NCI-H345 treated with DMSO at 0.1 percent for 48 hours (cell line): ENCODE data around the gene NOL3.
"Not testable (repeated sequence)": the region's sequence is repeated elsewhere in the genome, so short reads cannot be mapped to it uniquely, and the experiment has no call there.

Source experiments
- DNase-seq: peaks from one replicate; lab custom pipeline; 2025; ENCODE audit not compliant: unreplicated experiment; lab: John Stamatoyannopoulos, UW

The NOL3 gene

DNA sequence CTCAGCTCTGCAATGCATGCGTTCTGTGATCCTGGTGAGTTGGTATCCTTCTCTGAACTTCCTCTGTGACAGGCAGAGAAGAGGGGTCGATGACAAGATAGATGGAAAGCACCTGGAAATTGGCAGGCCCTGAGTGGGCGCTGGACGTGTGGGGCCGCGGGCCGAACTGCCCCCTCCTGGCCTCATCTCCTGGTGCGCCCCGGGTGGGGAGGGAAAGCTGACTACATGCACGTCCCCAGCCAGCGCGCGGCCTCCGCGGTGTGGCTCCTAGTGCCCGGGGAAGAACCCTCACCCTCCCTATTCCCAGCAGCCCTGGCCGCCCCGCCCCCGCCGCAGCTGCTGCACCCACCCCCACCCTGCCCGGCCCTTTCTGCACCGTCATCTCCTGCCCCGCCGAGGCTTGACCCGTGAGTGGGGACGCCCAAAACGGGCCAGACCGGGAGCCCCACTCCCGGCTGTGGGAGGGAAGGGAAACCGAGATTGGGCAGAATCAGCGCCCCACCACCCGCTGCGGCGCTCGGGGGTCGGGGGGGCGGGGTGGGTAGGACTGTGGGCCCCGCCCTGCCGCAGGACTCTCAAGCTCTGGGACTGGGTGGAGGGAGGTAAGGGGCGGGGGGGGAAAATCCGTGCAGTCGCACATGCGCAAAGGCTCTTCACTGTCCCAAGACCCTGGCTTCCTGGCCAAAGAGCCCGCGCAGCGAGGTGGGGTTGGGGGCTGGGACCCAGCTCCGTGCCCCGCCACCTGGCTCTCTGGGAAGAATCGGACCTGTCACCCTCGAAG lies at the start of gene NOL3:
TSS of gene NOL3 (plus strand) at position 371 of the 781 bp plus-strand sequence.
- DNase-seq = peak; percentile 21

DNA sequence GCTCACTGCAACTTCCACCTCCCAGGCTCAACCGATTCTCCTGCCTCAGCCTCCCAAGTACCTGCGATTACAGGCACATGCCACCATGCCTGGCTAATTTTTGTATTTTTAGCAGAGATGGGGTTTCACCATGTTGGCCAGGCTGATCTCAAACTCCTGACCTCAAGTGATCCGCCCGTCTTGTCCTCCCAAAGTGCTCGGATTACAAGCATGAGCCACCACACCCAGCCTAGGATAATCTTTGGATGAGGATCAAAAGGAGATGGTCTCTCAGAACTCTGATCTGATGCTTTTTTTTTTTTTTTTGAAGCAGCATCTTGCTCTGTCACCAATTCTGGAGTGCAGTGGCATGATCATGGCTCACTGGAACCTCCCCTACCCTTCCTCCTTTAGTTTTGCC lies 47.5 kb upstream of the NOL3 start:
- DNase-seq = not testable (repeated sequence)

DNA sequence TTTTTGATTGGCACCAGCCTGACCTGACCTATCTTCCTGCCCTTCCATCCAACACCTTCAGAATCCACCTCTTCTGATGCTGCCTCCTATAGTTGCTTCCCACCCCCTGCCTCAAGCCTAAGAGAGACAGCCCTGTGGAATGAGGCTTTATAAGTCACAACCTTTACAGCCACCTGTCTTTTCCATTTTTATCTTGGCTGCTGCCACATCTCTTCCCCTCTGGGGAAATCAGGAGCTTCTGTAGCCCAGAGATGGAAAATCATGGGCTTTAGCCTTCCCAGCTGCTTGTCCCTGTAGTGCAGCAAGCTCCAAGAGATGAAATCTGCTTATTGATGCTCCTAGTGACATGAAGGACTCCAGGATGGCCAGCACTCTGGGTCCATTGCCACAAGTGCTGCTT lies 41.9 kb upstream of the NOL3 start:
- no peak for DNase-seq

DNA sequence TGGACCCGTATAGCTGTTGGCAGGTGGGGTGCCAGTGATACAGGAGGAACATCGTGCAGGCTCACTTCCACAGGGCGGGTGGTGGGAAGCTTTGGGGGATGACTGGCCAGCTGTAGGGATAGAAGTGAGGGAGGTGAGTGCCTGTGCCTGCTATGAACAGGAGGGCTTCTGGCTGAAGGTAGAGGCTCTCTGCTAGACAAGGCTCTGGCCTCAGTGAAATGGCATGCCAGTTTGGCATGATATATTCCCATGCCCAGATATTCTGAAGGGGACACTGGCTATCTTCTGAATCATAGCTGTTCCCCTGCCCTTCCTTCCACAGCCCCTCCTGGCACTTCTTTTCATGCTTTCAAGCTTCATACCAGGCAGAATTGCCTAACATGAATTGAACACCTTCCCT lies 41.5 kb upstream of the NOL3 start:
- no peak for DNase-seq

DNA sequence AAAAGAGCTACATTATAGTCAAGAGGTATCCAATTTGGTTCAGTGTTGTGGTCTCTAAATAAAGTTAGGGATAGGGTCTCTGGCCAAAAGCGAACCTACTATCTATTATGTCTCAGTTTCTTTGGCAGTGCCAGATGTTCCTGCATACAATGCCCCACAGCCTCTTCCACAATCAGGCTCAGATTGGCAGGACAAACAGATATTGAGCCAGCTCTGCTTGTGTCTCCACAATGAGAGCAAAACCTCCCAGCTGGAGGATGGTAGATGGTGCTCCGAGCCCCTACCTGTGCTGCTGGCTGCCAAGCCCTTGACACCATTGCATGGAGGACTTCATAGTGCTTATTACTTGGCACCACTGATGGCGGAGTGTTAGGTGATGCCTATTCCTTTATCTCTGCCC lies 40.9 kb upstream of the NOL3 start:
- DNase-seq = no peak

DNA sequence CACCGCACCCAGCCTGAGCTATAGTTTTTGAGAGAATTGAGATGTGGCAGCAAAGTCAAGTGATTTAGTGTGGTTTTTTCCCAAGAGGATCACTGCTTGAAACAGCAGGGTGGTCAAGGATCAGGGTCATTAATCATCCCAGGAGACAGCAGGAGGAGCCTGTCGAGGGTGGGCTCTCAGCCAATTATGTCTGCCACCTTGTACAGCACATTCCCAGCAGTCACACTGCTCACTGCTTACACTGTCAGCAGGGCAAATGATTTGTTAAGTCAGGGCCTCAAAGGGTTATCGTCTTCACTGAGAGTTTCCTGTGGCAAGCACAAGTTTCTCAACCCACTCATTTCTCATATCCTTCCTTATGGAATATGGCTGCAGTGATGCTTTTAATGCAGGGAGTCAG lies 32.7 kb upstream of the NOL3 start:
- no peak for DNase-seq

DNA sequence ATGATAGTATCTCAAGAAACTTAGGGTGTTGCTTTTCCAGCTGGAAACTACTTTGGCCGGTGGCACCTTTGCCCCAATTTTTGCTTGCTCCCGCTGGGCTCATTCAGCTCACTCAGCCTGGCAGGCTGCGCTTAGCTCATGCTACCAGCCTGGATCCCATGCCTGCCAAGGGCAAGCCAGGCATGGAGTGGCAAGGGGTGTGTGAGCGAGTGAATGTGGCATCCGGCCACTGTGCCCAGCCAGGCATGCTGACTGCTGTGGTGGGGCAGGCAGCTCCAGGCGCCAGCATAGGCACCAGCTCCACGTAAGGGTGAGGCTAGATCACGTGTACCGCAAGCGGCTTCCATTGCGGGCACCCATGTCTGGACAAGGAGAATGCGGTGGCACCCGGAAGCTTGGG lies 28.9 kb upstream of the NOL3 start:
- DNase-seq = no peak

DNA sequence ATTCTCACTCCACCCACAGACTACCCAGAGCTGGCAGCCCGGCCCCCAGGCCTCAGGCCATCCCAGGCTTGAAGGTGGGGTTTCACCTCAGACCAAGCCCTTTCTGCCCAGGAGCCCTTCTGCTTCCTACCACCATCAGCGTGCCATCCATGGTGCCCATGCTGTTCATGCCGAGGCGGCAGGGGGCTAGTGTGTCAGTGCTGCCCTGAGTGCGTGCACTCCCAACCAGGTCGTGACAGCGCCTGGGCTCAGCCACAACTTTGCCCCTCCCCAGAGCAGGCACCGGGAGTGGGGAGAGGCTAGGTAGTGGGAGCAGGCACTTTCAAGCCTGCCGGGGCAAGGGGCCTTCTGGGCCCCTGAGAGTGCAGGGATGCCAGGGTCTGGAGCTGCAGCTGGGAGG lies 28.0 kb upstream of the NOL3 start:
- no peak for DNase-seq

DNA sequence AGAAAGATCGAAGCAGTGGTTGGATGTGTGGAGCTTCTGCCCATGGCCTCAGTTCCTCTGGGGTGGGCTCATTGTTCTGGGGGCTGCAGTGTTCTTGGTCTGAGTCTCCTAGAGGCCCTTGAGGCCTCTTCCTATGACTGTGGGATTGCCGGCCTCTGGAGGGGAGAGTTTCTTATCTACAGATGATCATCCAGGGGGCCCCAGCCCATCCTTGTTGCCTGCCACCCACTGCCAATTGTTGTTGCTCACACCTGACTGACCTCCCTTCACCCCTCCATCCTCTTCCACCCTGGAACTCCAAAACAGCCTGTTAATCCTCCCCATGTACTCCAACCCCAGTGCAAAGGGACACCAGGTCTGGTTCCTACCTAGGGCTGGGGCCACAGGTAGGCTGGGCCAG lies 25.4 kb upstream of the NOL3 start:
- DNase-seq = no peak

DNA sequence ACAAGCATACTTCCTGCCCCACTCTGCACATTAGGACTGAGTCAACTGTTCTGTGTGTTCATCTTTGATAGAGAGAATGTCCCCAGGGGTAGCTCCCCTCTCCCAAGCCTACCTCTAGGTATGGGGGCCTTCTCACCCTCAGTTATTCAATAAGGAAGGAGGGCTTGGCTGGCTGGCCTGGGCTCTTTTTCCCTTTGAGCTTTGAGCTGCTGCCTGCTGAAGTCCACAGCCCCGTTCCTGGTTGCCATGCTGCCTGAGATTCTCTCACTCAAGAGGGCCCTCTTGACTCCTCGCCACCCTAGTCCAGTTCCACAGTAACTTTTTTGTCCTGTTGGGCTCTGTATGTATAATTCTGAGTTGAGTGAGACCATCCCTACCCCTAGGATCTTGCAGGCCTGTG lies 24.6 kb upstream of the NOL3 start:
- DNase-seq = no peak

DNA sequence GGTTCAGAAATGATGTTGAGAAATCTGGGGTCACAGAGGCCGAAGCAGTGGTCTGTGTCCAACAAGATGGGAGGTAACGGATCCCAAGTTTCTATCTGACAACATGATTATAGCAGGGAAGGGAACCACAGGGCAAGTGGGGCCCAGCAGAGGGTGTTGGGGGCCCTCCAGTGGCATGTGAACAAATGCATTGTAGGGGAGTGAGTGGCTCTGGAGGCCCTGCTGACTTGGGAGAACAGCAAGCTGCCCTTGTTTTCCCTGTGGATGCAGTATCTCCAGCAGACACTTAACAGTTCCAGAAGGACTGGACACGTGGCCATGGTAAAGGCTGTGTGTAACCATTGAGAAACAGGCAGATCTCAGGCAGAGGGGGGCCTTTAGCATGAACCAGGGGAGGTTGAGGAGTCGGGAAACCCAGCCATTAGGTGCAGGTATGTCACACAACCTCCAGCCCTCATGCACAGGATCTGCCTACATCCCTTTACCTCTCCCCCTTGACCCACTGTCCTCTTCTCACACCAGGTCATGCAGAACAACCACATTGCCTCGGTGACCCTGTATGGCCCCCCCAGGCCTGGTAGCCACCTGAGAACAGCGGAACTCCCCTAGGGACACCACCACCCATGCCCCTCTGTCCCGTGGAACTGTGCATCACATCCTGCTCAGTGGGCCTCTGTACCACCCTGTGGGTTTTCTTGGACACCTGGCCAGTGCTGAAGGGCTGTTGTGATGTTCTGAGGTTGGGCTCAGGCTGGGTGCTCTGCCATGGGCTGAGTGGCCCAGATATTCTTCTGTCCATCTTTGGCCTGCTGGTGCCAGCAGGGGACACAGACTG lies 23.6 kb upstream of the NOL3 start:
- no peak for DNase-seq

DNA sequence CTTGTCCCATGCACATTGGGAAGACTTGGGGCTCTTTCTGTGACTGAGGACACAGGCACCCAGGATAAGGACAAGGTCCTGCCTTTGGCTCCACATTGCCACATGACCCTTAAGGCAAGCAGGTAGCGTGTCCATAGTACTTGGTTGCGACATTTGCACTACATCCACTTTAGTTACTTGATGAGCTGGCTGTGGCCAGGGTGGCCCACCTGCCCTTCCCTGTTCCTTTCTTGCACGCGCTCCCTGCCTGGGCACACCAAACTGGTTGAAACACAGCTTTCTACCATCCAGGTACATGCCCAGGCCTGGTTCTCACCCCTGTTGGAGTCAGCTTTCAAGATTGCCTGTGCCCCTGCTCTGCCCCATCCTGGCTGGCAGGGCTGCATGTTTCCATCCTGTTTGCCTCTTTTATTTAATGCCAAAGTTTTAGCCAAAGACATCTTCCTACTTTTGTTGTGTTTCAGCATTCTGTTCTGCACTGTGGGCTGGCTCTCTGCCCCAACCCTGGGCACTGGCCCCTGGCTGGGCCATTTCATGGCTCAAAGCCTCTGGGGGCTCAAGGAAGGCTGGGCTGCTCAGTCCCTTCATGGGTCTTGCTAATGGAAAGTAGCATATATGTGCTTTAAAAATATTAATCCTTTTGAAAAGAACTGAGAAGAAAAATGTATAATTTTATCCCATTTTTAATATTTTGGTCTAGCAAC lies 22.7 kb upstream of the NOL3 start:
- no peak for DNase-seq

DNA sequence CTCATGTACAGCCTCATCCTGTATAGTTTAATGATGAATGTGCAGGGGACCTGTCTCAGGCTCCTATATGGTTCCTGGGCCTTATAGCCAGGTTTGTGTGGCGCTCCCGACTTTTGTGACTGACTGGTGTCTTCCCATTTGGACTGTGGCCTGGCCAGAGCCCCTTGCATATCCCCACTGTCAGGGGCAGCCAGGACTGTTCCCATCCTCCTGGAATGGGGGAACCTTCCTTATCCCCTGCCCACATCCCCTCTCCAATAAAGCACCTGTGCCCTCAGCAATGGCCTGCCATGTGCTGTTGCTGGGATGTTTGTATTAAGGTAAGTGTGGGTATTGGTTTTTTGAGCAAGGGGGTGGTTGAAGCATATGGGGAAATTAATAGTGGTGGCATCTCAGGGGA lies 22.1 kb upstream of the NOL3 start:
- no peak for DNase-seq

DNA sequence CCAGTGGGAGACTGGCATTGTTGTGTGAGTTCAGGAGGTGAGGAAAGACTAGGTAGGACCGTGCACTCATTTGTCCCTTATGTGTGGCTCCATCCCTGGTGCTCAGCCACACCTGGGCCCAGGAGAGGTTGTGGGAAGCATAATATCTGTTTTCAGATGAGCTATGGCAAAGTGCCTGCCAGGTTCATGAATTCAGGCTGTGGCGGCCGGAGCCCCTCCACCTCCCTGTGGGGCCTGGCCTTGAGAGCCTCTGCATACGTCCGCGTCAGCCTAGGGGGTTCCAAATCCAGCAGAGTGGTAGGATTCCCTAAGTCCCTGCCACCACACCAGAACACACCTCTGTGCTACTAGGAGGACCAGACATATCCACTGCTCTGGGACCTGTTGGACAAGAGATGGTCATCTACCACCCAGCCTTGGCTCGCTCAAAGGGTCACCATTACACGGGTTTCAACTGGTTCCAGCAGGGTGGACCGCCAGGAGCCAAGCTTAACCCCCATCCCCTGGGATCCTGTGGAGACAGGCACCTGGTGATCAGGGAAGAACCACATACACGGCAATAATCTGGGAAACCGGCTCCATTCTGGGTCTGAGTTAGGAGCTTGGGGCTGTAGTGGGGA lies 21.6 kb upstream of the NOL3 start:
- DNase-seq = no peak

DNA sequence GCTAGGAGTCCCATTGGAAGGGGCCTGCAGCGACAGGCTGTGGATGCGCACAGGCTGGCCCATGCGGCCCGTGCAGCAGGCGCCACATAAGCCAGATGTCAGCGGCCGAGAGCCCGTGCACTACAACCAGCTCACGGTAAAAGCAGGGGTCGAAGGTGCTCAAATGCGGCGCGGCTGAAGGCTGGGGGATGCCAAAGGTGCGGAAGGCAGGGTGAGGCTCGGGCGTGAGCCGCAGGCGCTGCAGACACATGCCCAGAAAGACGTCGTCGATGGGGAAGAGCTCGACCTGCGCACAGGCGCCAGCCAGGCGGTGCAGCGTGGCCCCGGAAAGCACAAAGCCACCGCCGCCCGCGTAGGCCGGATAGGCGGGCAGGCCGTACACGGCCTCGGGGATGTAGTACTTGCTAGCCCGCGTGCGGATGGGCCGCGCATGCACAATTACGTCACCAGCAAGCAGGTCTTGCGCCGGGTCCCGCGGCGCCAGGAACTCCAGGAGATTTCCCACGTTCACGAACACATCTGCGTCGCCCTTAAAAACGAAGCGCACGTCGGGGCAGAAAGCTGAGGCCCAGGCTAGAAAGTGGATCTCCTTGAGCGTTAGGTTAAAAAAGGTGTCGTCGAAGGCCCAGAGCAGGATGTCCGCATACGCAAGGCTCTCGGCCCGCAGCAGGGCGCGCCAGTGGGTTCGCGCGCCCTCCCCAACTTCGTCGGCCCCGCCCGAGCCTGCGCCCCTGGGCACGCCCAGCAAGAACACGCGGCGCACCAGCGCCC lies 20.9 kb upstream of the NOL3 start:
- DNase-seq = no peak

DNA sequence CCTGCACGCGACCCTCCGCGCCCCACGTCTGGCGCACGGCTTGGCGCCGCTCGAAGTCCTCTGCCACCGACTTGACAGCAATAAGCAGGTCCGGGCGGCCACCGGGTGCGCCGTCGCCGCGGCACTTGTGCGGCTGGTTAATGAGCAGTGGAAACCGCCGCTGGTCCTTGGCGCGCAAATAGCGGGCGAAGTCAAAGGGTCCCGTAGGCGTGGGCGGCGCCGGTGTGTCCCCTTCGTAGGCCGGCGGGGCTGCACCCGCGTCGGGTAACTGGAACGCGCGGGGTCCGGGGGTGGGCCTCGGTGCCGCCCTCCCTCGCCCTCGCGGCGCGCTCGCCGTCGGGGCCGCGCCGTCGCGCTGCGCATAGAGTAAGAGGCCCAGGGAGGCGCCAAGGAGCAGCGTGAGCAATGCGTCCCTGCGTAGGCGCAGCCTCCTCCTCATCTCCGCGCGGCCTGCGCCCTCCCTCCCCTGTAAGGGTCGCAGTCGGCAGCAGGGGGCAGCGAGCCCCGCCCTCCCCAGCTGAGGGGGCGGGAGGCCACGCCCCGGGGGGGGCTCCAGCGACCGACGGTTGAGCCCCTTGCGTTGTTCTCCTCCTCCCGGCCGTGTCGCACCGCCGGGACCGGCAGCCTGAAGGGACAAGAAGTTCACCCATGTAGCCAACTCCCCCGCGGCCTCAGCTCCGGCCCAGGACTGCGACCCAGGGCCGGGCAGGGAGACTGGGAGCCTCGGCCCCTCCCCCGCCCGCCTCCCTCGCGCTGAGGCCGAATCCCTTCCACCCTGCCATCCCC lies 20.1 kb upstream of the NOL3 start:
- DNase-seq = no peak

DNA sequence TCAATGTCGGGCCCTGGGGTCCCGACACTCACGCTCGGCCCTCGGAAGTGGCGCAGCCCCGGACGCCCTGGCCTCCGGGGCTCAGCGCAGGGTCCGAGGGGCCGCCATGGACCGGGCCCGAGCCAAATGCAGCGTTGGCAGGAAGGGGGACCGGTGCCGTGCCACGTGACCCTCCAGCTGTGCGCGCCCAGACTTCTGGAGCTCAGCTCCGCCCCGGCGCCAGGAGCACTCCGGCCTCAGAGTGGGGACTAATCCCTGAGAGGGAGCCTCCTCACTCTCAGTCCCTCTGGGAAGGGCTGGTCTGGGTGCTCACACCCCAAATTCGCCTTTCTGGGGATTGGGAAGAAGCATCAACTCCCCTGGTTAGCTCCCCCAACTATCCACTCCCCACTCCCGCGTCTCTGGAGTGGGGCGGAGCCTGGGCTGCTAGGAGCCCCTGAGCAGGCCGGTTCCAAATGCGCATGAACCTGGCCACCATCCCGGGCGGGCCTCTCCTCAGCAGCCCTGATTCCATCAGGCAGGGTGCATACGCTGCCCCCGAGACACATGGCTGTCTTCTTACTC lies 19.4 kb upstream of the NOL3 start, which contains the start of gene B3GNT9:
TSS of gene B3GNT9 (minus strand) at position 166 of the 564 bp plus-strand sequence. CDS start 513 bp downstream, outside the sequence.
- no peak for DNase-seq

DNA sequence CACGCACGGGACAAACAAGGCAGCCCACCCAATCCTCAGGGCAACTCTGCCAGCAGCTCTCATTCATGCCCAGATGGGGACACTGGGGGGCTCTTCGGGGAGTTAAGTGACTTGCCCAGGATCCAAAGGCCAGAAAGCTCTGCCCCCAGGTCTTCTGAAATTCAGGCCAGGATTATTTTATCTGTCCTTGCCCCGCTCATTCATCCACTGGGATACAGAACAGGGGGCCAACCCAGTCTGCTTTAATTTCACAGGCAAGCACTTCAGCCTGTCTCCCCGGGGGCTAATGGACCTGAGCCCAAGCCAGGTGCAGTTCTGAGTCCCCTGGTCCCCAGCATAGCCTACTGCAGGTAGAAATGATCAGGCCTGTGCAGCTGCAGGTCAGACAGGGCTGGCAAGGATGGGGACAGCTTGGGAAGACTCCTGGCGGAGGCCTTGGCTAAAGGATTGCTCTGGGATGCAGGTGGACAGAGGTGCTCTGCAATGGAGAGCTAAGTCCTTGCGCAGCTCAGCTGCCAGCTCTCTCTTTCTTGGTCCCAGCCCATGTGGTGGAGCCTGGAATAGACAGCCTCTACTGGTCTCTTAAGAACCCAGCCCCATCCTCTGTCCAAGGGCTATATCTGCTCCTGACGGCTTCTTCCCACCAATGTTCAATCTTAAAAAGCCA lies 18.8 kb upstream of the NOL3 start:
- DNase-seq = no peak
